H1 (cell line): ENCODE measurements around the gene PRRC2A. TPM values are rescaled to one million over a fixed set of nuclear protein-coding genes. Genes with fewer than 3 reads are reported as not detected.

Source experiments
- CTCF ChIA-PET: fragments of 300-600 bp; sonication (Branson Sonifier 250); formaldehyde crosslinking; loops from one replicate; lab custom pipeline; 2021; ENCODE audit not compliant: partially characterized antibody; lab: Charles Lee
- POLR2A ChIA-PET: fragments of 300-600 bp; sonication (Branson Sonifier 250); formaldehyde crosslinking; loops from one replicate; lab custom pipeline; 2021; ENCODE audit warnings: inconsistent platforms; ENCODE audit not compliant: partially characterized antibody; lab: Charles Lee
- DNase-seq, 2 experiments: peaks; one replicate each; pipeline versions ENCODE4 v3.0.0 to v3.0.0-alpha.2; 2010 to 2022; ENCODE audit warnings: low spot score in 2 of 2, low read depth in 1 of 2, mixed read lengths in 1 of 2
- FAIRE-seq: peaks from 2 replicates; lab custom pipeline; 2011; peaks lifted over from hg19 to GRCh38; lab: Jason Lieb, UNC
- H2AFZ ChIP-seq: 2 replicates; pipeline ENCODE4 v1.8.1; 2012; ENCODE audit warnings: low read length, inconsistent platforms
- H2AK5ac ChIP-seq: 2 replicates; pipeline ENCODE4 v1.6.1; 2013; ENCODE audit warnings: low read depth, low read length
- H2BK120ac ChIP-seq: replicated peaks from 2 replicates; pipeline ENCODE3; 2013; ENCODE audit warnings: low read depth, low read length, inconsistent platforms
- H2BK12ac ChIP-seq: 2 replicates; pipeline ENCODE4 v1.6.1; 2013; ENCODE audit warnings: low read depth, low read length
- H2BK15ac ChIP-seq: 2 replicates; pipeline ENCODE4 v1.6.1; 2013; ENCODE audit warnings: low read length
- H2BK20ac ChIP-seq: 2 replicates; pipeline ENCODE4 v1.6.1; 2013; ENCODE audit warnings: low read length
- H2BK5ac ChIP-seq: 2 replicates; pipeline ENCODE4 v1.6.1; 2013; ENCODE audit warnings: low read depth, low read length
- H3K14ac ChIP-seq: 2 replicates; pipeline ENCODE4 v1.6.1; 2013; ENCODE audit warnings: inconsistent platforms; ENCODE audit not compliant: insufficient read length
- H3K18ac ChIP-seq: 2 replicates; pipeline ENCODE4 v1.6.1; 2013; ENCODE audit warnings: low read length; ENCODE audit errors: extremely low read depth
- H3K23ac ChIP-seq: 2 replicates; pipeline ENCODE4 v1.6.1; 2013; ENCODE audit warnings: inconsistent platforms; ENCODE audit not compliant: insufficient read length
- H3K23me2 ChIP-seq: 2 replicates; pipeline ENCODE4 v1.6.1; 2013; ENCODE audit warnings: low read depth, low read length
- H3K27ac ChIP-seq: 2 replicates; pipeline ENCODE4 v1.6.1; 2011; ENCODE audit warnings: low read depth, low read length, inconsistent platforms
- H3K27me3 ChIP-seq, 4 experiments: replicated peaks in 1 of 4; 1 replicate in 1 of 4; 2 replicates in 3 of 4; pipeline versions ENCODE4 v1.6.1 to v1.8.1; 2011 to 2013; ENCODE audit warnings: low read length in 3 of 4, mild to moderate bottlenecking in 3 of 4, inconsistent platforms in 2 of 4, mixed read lengths in 2 of 4, moderate library complexity in 1 of 4; ENCODE audit not compliant: control insufficient read depth in 3 of 4, insufficient read depth in 3 of 4; ENCODE audit errors: extremely low read depth in 1 of 4
- H3K36me3 ChIP-seq, 4 experiments: 2 replicates each; pipeline versions ENCODE4 v1.6.1 to v1.8.1; 2011 to 2013; ENCODE audit warnings: mild to moderate bottlenecking in 4 of 4, low read length in 3 of 4, moderate library complexity in 2 of 4, control low read depth in 1 of 4, inconsistent platforms in 1 of 4; ENCODE audit not compliant: insufficient read depth in 4 of 4, control insufficient read depth in 2 of 4
- H3K4ac ChIP-seq: replicated peaks from 2 replicates; pipeline ENCODE3; 2013; ENCODE audit warnings: low read length, low read depth, mixed read lengths, inconsistent platforms; ENCODE audit not compliant: insufficient read length
- H3K4me1 ChIP-seq, 4 experiments: replicated peaks in 1 of 4; 1 replicate in 1 of 4; 2 replicates in 3 of 4; pipeline versions ENCODE4 v1.6.1 to v1.8.1; 2011 to 2013; ENCODE audit warnings: low read length in 3 of 4, inconsistent platforms in 2 of 4, mixed read lengths in 1 of 4; ENCODE audit not compliant: insufficient read depth in 4 of 4, control insufficient read depth in 3 of 4
- H3K4me2 ChIP-seq, 2 experiments: 2 replicates each; pipeline versions ENCODE4 v1.6.1 to v1.8.1; 2011 to 2013; ENCODE audit warnings: low read depth in 2 of 2, low read length in 2 of 2, control low read depth in 1 of 2, inconsistent platforms in 1 of 2, mild to moderate bottlenecking in 1 of 2; ENCODE audit not compliant: insufficient read depth in 1 of 2
- H3K4me3 ChIP-seq, 4 experiments: fragments of 200-600, 300-600 bp in 1 of 4; sonication (generic), shearing (Covaris generic), sonication (Bioruptor Twin) in 1 of 4; 2 replicates each; pipeline versions ENCODE4 v1.5.1 to v1.8.1; 2011 to 2016; ENCODE audit warnings: low read length in 4 of 4, low read depth in 3 of 4, control low read depth in 2 of 4, inconsistent platforms in 2 of 4, mild to moderate bottlenecking in 2 of 4, mixed read lengths in 1 of 4, moderate library complexity in 1 of 4; ENCODE audit not compliant: insufficient read depth in 2 of 4; ENCODE audit errors: extremely low read depth in 1 of 4
- H3K56ac ChIP-seq: replicated peaks from 2 replicates; pipeline ENCODE3; 2013; ENCODE audit warnings: low read depth, mild to moderate bottlenecking, mixed read lengths, low read length, inconsistent platforms; ENCODE audit not compliant: insufficient read length
- H3K79me1 ChIP-seq: 2 replicates; pipeline ENCODE4 v1.6.1; 2013; ENCODE audit warnings: low read depth, low read length, control low read depth
- H3K79me2 ChIP-seq, 2 experiments: 2 replicates each; pipeline versions ENCODE4 v1.6.1 to v1.8.1; 2012 to 2013; ENCODE audit warnings: low read length in 2 of 2, mild to moderate bottlenecking in 2 of 2, inconsistent platforms in 1 of 2; ENCODE audit not compliant: insufficient read depth in 2 of 2, control insufficient read depth in 1 of 2
- H3K9ac ChIP-seq, 4 experiments: replicated peaks in 1 of 4; 1 replicate in 1 of 4; 2 replicates in 3 of 4; pipeline versions ENCODE4 v1.6.1 to v1.8.1; 2011 to 2013; ENCODE audit warnings: low read depth in 3 of 4, low read length in 3 of 4, control low read depth in 2 of 4, mild to moderate bottlenecking in 2 of 4, moderate library complexity in 2 of 4, inconsistent platforms in 1 of 4; ENCODE audit errors: extremely low read depth in 1 of 4
- H3K9me3 ChIP-seq, 2 experiments: 2 replicates each; pipeline versions ENCODE4 v1.6.1 to v1.8.1; 2012 to 2013; ENCODE audit warnings: mild to moderate bottlenecking in 2 of 2, moderate library complexity in 2 of 2, control low read depth in 1 of 2, inconsistent platforms in 1 of 2, low read depth in 1 of 2, low read length in 1 of 2, mixed read lengths in 1 of 2; ENCODE audit not compliant: insufficient read depth in 2 of 2
- H4K20me1 ChIP-seq, 2 experiments: replicated peaks in 1 of 2; 2 replicates each; pipeline versions ENCODE3 to v1.8.1; 2011 to 2013; ENCODE audit warnings: inconsistent platforms in 2 of 2, low read length in 2 of 2, mild to moderate bottlenecking in 1 of 2; ENCODE audit not compliant: insufficient read depth in 2 of 2, control insufficient read depth in 1 of 2
- H4K5ac ChIP-seq: 2 replicates; pipeline ENCODE4 v1.6.1; 2013; ENCODE audit warnings: low read length, low read depth, mixed read lengths, inconsistent platforms; ENCODE audit not compliant: insufficient read length
- H4K8ac ChIP-seq: 2 replicates; pipeline ENCODE4 v1.8.0; 2013; ENCODE audit warnings: mild to moderate bottlenecking, moderate library complexity, low read length, inconsistent platforms; ENCODE audit not compliant: insufficient read depth; ENCODE audit errors: extremely low read depth
- H4K91ac ChIP-seq: replicated peaks from 2 replicates; pipeline ENCODE3; 2013; ENCODE audit warnings: low read length, mixed read lengths, inconsistent platforms; ENCODE audit not compliant: insufficient read length
- SAP30 ChIP-seq: fragments of 300-600 bp; sonication (generic); IDR thresholded peaks from 2 replicates; pipeline ENCODE4 v1.7.1; 2012; ENCODE audit warnings: low read length, moderate library complexity, mild to moderate bottlenecking, inconsistent platforms; ENCODE audit not compliant: insufficient read depth, insufficient replicate concordance
- ZNF274 ChIP-seq: IDR thresholded peaks from 2 replicates; pipeline ENCODE4 v1.7.0; 2012; ENCODE audit warnings: low read length, borderline replicate concordance; ENCODE audit errors: extremely low read depth
- WGBS, 2 experiments: shearing (Covaris generic) in 1 of 2; methylation state at CpG; one replicate each; pipeline versions ENCODE4 v1.1.6 to v1.1.7; 2013 to 2015; ENCODE audit warnings: low lambda C conversion rate in 2 of 2, mixed read lengths in 2 of 2, inconsistent platforms in 1 of 2, low coverage in 1 of 2, missing lambda C conversion rate in 1 of 2; ENCODE audit not compliant: insufficient replicate concordance in 2 of 2, insufficient coverage in 1 of 2, insufficient read length in 1 of 2; ENCODE audit errors: extremely low coverage in 1 of 2, missing lambda C conversion rate in 1 of 2; 5-methylcytosine and 5-hydroxymethylcytosine counted together
- polyA plus RNA-seq, 7 experiments: library from polyadenylated mRNA; depleted of rRNA in 3 of 7; stranded (reverse) in 5 of 7; unstranded in 2 of 7; fragments of >200 nt in 5 of 7; fragments of 200-250 nt in 2 of 7; gene quantifications; 1 replicate in 5 of 7; 2 replicates in 1 of 7; 4 replicates in 1 of 7; pipeline versions ENCODE4 v1.2.1 to v1.2.3, GENCODE V29; 2011 to 2013; ENCODE audit warnings: missing spikeins in 2 of 7, mixed read lengths in 2 of 7
- total RNA-seq: library from RNA; stranded (reverse); fragmentation: NEBNext Ultra II Directional; extraction: Animal tissue kit (Norgen Biotek cat#: 25700); gene quantifications from 2 replicates; pipeline ENCODE4 v1.2.1, GENCODE V29; 2021

Gene PRRC2A
- total and polyA plus RNA-seq, 2 of the 8 experiments (the other 6 are each of a cell fraction or from before 2014, with no cell fraction given) = 118 to 300 TPM

DNA sequence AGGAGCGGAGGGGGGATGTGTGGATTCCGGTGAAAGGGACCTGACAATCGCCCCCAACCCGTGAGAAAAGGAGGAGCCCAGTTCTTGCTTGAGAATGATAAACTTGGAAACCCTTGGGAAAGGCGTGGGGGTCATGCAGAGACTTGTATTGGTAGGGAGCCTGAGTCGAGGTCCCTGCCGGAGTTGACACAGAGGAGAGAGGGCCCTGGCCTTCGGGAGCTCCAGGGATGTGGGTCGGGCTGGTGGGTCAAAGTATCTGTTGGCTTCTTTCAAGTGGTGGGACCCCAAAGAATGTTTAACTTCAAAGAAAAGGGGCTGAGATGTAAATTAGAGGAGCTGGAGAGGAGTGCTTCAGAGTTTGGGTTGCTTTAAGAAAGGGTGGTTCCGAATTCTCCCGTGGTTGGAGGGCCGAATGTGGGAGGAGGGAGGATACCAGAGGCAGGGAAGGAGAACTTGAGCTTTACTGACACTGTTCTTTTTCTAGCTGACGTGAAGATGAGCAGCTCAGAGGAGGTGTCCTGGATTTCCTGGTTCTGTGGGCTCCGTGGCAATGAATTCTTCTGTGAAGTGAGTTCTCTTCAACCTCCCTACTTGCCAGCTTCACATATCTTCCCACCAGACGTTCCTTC lies 45.9 kb downstream of the PRRC2A start:
- peak overlapping the region; percentile 18; the same call in 1 of the 2 replicates for H2AFZ ChIP-seq
- no peak overlapping the region for H3K23ac ChIP-seq
- H4K91ac ChIP-seq = no peak overlapping the region
- peak overlapping the region; percentile 74 to 85 for H3K4me2 ChIP-seq
- ChIA-PET CTCF (interaction anchor here (0.7 to 3.8 kb wide), 4 partner anchors 23 to 164 kb away, joined by 3 to 16 read pairs (median 4); no protein-coding TSS in a partner anchor), POLR2A (interaction anchor here (0.7 to 25.5 kb wide), 11 partner anchors 9 to 172 kb away, joined by 3 to 883 read pairs (median 8); partner anchors contain the start of genes AIF1, APOM, ATP6V1G2 and BAG6)
- no peak overlapping the region for H4K5ac ChIP-seq
- H2BK20ac ChIP-seq = no peak overlapping the region
- TF ChIP-seq SAP30 = peak; percentile 22
- no peak for TF ChIP-seq ZNF274
- no peak overlapping the region for H2AK5ac ChIP-seq
- H3K23me2 ChIP-seq = peaks cover 8% of the 10 kb centered on the region
- peak overlapping the region; percentile 81; the same call in 1 of the 2 replicates for H3K18ac ChIP-seq
- peak overlapping the region; percentile 88 to 94 (median 91) for H3K4me3 ChIP-seq
- 0 out of 4 replicates have a peak, but pooled peaks cover 0 to 4% of the 10 kb centered on the region in 2 experiments for H3K9me3 ChIP-seq
- H3K56ac ChIP-seq = no peak overlapping the region
- H3K27me3 ChIP-seq = no peaks in the 10 kb centered on the region
- no peak overlapping the region for H3K14ac ChIP-seq
- peaks cover 0 to 12% (median 4%) of the 10 kb centered on the region in 4 experiments; a peak in 5 of 7 replicates for H3K4me1 ChIP-seq
- no peak for DNase-seq
- peak overlapping the region; percentile 62; the same call in 1 of the 2 replicates for H3K27ac ChIP-seq
- peaks cover 7 to 11% of the 10 kb centered on the region in 2 experiments for H4K20me1 ChIP-seq
- peaks cover 0 to 41% of the 10 kb centered on the region in 2 experiments; a peak in 3 of 4 replicates for H3K79me2 ChIP-seq
- no peak overlapping the region for H2BK120ac ChIP-seq
- WGBS, 2 experiments = 21% methylated on average over 15 of the region's 15 CpGs; no CpG with 5 or more reads in 1 of the 2 experiments
- peak overlapping the region; percentile 78; the same call in 1 of the 2 replicates for H2BK5ac ChIP-seq
- peaks cover 9% of the 10 kb centered on the region for H3K79me1 ChIP-seq
- H4K8ac ChIP-seq = no peak overlapping the region; the same call in 1 of the 2 replicates
- H2BK12ac ChIP-seq = no peak overlapping the region
- H3K36me3 ChIP-seq = peaks cover 27 to 61% (median 48%) of the 10 kb centered on the region in 4 experiments
- no peak for FAIRE-seq
- H2BK15ac ChIP-seq = no peak overlapping the region
- H3K4ac ChIP-seq = peak overlapping the region; percentile 34
- peak overlapping the region in 3 of 4 experiments; percentile 51 to 60 (median 51); a peak in 5 of 7 replicates for H3K9ac ChIP-seq
